ENCODE results near the gene CNOT1. TPM values are rescaled to one million over a fixed set of nuclear protein-coding genes. Genes with fewer than 3 reads are reported as not detected.

Gene CNOT1
- polyA plus RNA-seq, 1 donor (not counting 4 experiments of a cell fraction or from before 2014, with no cell fraction given) = 163 TPM

DNA sequence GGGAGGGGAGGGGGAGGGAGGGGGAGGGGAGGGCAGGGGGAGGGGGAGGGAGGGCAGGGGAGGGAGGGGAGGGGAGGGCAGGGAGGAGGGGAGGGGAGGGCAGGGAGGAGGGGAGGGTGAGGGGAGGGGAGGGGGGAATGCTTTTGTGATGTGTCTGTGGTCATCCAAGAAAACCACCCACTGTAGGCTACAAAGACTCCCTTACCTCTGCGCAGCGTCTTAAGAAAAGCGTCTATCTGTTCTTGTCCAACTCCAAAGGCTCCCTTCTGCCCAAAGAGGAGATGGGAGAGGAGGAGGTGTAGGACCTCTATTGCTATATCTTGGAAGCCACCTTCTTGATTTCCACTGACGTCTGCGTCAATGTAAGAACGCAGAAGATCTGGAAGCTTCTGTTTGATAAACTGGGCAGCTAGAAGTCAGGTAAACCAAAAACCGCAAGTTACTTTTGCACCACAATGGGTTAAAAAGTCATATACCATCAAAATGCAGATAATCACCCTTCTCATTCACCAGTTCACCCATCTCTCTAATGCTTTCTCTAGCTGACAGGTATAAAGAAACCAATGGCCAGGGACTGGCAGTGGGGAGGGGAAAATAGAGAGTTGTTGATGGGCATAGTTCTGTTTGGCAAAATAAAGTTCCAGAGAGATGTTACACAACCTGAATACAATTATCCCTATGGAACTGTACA lies 43.1 kb downstream of the CNOT1 start:
- dilution Hi-C loops (cut with MboI; ENCODE audit: extremely low pct_ligation_motif_present, low sequenced_read_pairs) = no loop called here
- DNase-seq (ENCODE audit: low read depth, low spot score) (no peak), FAIRE-seq (no peak)
- H2AFZ ChIP-seq (ENCODE audit: control insufficient read depth, low read length) = no peak overlapping the region
- H3K9me3 ChIP-seq (ENCODE audit: control insufficient read depth, low read depth, low read length) = no peaks in the 10 kb centered on the region
- H3K27ac ChIP-seq (ENCODE audit: control insufficient read depth, insufficient read depth, low read length) = no peak overlapping the region
- no peak overlapping the region for H3K9ac ChIP-seq (ENCODE audit: control insufficient read depth, extremely low read depth, insufficient read depth, low read length)
- H3K27me3 ChIP-seq (ENCODE audit: control insufficient read depth, extremely low read depth, insufficient read depth, low read length) = no peaks in the 10 kb centered on the region
- peaks cover 4% of the 10 kb centered on the region for H4K20me1 ChIP-seq (ENCODE audit: control insufficient read depth, extremely low read depth, insufficient read depth, low read length)
- TF ChIP-seq EZH2 (IDR thresholded peaks at IDR 0.05; ENCODE audit: low read length) = no peak
- TF ChIP-seq CTCF (optimal IDR thresholded peaks at IDR 0.05 in 1 of 3, IDR thresholded peaks at IDR 0.05 in 1 of 3, conservative IDR thresholded peaks at IDR 0.05 in 1 of 3; ENCODE audit: extremely low read depth in 1 of 3, insufficient read depth in 2 of 3, low read length in 3 of 3) = no peak
- peaks cover 29 to 38% of the 10 kb centered on the region in 2 experiments for H3K36me3 ChIP-seq (ENCODE audit: control insufficient read depth in 2 of 2, extremely low read depth in 1 of 2, insufficient read depth in 2 of 2, low read length in 2 of 2)
- H3K4me2 ChIP-seq (ENCODE audit: control insufficient read depth, extremely low read depth, insufficient read depth, low read depth, low read length) = no peak overlapping the region
- no peaks in the 10 kb centered on the region for H3K4me1 ChIP-seq (ENCODE audit: control insufficient read depth, extremely low read depth, insufficient read depth, low read length)
- peaks cover 16% of the 10 kb centered on the region for H3K79me2 ChIP-seq (ENCODE audit: control insufficient read depth, insufficient read depth, low read length)
- no peak overlapping the region for H3K4me3 ChIP-seq (ENCODE audit: control insufficient read depth in 2 of 3, extremely low read depth in 1 of 3, insufficient read depth in 2 of 3, low read depth in 1 of 3, low read length in 3 of 3)
- no peaks in the 10 kb centered on the region for H3K9me1 ChIP-seq (ENCODE audit: control insufficient read depth, extremely low read depth, insufficient read depth, low read length)

DNA sequence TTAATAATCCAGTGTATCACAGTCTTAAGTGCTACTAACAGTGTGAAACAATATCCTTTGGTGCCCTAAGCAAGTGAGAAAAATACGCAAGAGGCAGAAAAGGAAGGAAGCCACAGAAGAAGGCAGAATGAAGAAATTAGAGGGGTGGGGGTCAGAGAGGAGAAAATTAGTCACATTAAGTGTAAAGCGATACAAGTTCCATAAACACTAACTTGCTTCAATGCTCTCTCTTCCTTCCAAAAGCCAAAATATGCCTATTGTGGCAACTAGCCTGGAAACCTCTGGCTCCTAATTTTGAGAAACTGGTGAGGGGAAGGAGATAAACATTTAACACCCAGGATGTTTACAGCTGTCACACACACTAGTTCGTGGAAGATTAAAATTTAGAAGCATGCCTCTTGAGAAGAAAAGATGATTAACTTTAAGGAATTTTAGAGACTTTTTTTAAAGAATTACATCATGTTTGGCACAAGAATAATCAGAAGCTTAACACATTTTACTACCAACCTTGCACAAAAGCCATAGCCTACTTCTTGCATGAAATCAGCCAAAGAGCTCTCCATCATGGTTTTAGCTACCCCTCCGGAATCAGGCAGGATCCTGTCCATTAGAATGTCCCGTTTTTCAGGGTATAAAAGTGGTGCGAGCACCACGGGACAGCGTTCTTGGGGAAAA lies 44.7 kb downstream of the CNOT1 start:
- Histone ChIP-seq H3K4me1 (ENCODE audit: control insufficient read depth, extremely low read depth, insufficient read depth, low read length) (no peaks in the 10 kb centered on the region), H2AFZ (ENCODE audit: control insufficient read depth, low read length) (no peak overlapping the region), H3K27me3 (ENCODE audit: control insufficient read depth, extremely low read depth, insufficient read depth, low read length) (no peaks in the 10 kb centered on the region), H3K4me2 (ENCODE audit: control insufficient read depth, extremely low read depth, insufficient read depth, low read depth, low read length) (no peak overlapping the region), H3K27ac (ENCODE audit: control insufficient read depth, insufficient read depth, low read length) (no peak overlapping the region), H3K79me2 (ENCODE audit: control insufficient read depth, insufficient read depth, low read length) (peaks cover 8% of the 10 kb centered on the region), H3K36me3 (ENCODE audit: control insufficient read depth in 2 of 2, extremely low read depth in 1 of 2, insufficient read depth in 2 of 2, low read length in 2 of 2) (peaks cover 31 to 33% of the 10 kb centered on the region in 2 experiments), H4K20me1 (ENCODE audit: control insufficient read depth, extremely low read depth, insufficient read depth, low read length) (peaks cover 4% of the 10 kb centered on the region), H3K9ac (ENCODE audit: control insufficient read depth, extremely low read depth, insufficient read depth, low read length) (no peak overlapping the region), H3K4me3 (ENCODE audit: control insufficient read depth in 2 of 3, extremely low read depth in 1 of 3, insufficient read depth in 2 of 3, low read depth in 1 of 3, low read length in 3 of 3) (no peak overlapping the region), H3K9me1 (ENCODE audit: control insufficient read depth, extremely low read depth, insufficient read depth, low read length) (no peaks in the 10 kb centered on the region), H3K9me3 (ENCODE audit: control insufficient read depth, low read depth, low read length) (no peaks in the 10 kb centered on the region)
- DNase-seq (ENCODE audit: low read depth, low spot score) = no peak
- no peak for FAIRE-seq
- dilution Hi-C loops (cut with MboI; ENCODE audit: extremely low pct_ligation_motif_present, low sequenced_read_pairs) = no loop called here
- TF ChIP-seq EZH2 (IDR thresholded peaks at IDR 0.05; ENCODE audit: low read length) (no peak), CTCF (optimal IDR thresholded peaks at IDR 0.05 in 1 of 3, IDR thresholded peaks at IDR 0.05 in 1 of 3, conservative IDR thresholded peaks at IDR 0.05 in 1 of 3; ENCODE audit: extremely low read depth in 1 of 3, insufficient read depth in 2 of 3, low read length in 3 of 3) (no peak)

Measured in keratinocyte (primary cell).